ENCODE data around the gene KIAA1328.

Gene KIAA1328

DNA sequence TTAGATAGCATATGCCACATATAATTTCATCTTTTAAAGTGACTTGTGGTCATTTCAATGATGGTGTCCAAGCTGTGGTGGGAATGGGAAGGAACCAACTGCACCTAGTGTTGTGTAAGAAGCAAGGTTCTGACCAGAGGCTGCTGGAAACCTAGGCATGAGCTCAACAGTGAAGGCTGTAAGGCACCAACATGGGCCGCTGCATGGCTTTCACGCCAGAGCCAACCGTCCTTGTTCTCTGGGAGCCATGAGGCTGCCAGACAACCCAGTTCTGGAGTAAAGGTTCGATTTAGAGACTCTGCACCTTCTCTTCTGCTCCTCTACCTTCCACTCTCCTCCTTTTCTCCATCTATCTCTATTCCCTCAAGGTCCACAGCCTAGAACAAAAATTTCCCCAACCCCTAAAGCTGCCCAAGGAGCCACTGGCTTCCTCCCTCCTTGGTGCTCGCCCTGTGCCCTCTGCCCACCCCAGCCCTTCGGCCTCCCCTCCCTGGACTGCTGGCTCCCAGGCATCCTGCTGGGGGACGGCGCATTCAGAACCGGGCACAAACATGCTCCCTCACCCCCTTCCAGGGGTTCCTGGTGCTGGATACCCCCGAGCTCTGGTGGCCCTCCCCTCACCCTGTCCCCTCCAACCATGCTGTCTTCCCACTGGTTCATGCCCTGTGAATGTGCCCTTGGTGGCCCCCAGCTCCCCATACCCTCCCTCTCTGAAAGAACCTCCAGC is 431.6 kb downstream of the KIAA1328 start:
- in situ Hi-C loops (cut with MboI; ENCODE audit: low sequenced_read_pairs), result no loop called here
- H3K27me3 ChIP-seq (ENCODE audit: low read depth), result no peaks in the 10 kb centered on the region; the same call in 1 of the 2 replicates
- H3K4me3 ChIP-seq, result no peak overlapping the region
- no peak for DNase-seq (ENCODE audit: low spot score in 2 of 2)
- H3K9me3 ChIP-seq, result no peaks in the 10 kb centered on the region
- no peaks in the 10 kb centered on the region for H3K36me3 ChIP-seq (replicated peaks)
- no peaks in the 10 kb centered on the region for H3K4me1 ChIP-seq

- Histone ChIP-seq H3K27me3 (ENCODE audit: low read depth) (no peaks in the 10 kb centered on the region; the same call in 1 of the 2 replicates), H3K9me3 (no peaks in the 10 kb centered on the region), H3K4me1 (no peaks in the 10 kb centered on the region), H3K36me3 (replicated peaks) (no peaks in the 10 kb centered on the region), H3K4me3 (no peak overlapping the region)
- no peak for DNase-seq (ENCODE audit: low spot score in 2 of 2)
- in situ Hi-C loops (cut with MboI; ENCODE audit: low sequenced_read_pairs), result no loop called here
Measured at GRCh38 chr18:37261246-37261840, 432.4 kb downstream of the KIAA1328 start.

DNA sequence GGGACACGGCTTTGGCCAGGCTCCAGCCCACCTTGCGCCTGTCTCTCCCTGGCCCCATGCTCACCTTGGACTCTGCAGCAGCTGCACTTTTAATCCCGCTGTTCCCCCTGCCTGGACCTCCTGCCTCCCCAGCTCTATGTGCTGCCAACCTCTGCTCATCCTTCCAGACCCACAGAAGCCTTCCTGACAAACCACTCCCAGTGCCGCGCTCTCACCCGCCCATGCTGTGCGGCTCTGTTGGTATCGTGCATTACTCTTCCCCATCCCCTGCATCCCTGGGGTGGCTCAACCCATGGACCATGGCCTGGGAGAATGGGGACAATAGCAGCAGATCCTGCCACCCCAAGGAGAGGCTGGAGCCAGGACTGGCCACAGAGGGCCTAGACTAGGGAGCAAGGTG is 433.1 kb downstream of the KIAA1328 start:
- Histone ChIP-seq H3K4me3 (no peak overlapping the region), H3K27me3 (ENCODE audit: low read depth) (no peaks in the 10 kb centered on the region; the same call in 1 of the 2 replicates), H3K36me3 (replicated peaks) (no peaks in the 10 kb centered on the region), H3K4me1 (no peaks in the 10 kb centered on the region), H3K9me3 (no peaks in the 10 kb centered on the region)
- DNase-seq (ENCODE audit: low spot score in 2 of 2), result no peak
- in situ Hi-C loops (cut with MboI; ENCODE audit: low sequenced_read_pairs), result no loop called here

- Histone ChIP-seq H3K4me1 (no peaks in the 10 kb centered on the region), H3K9me3 (no peaks in the 10 kb centered on the region), H3K27me3 (ENCODE audit: low read depth) (no peaks in the 10 kb centered on the region), H3K4me3 (no peak overlapping the region), H3K36me3 (replicated peaks) (no peaks in the 10 kb centered on the region)
- no peak for DNase-seq (ENCODE audit: low spot score in 2 of 2)
- in situ Hi-C loops (cut with MboI; ENCODE audit: low sequenced_read_pairs), result no loop called here
Measured at GRCh38 chr18:37264956-37265355, 436.0 kb downstream of the KIAA1328 start.

DNA sequence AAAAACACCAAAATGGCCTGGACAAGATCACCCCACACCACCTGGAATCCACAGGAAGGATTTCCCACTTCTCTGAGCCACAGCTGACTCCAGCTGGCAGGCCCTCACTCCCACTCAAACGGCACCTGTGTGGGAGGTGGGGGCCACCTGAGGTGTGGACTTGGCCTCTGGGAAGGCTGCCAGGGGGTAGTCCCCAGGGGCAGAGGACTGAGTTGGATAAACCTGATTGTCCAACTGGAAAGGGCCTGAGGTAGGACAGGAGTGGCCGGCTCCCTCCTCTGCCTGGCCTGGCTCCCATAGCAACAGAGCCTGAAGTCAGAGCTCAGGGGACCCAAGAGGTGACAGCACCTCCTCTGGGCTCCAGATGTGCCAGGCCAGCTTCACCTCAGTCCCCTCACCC is 436.5 kb downstream of the KIAA1328 start:
- Histone ChIP-seq H3K9me3 (no peaks in the 10 kb centered on the region), H3K4me3 (no peak overlapping the region), H3K4me1 (no peaks in the 10 kb centered on the region), H3K36me3 (replicated peaks) (no peaks in the 10 kb centered on the region), H3K27me3 (ENCODE audit: low read depth) (no peaks in the 10 kb centered on the region)
- DNase-seq (ENCODE audit: low spot score in 2 of 2), result no peak
- in situ Hi-C loops (cut with MboI; ENCODE audit: low sequenced_read_pairs), result no loop called here

- in situ Hi-C loops (cut with MboI; ENCODE audit: low sequenced_read_pairs), result no loop called here
- no peaks in the 10 kb centered on the region for H3K9me3 ChIP-seq
Measured at GRCh38 chr18:37266290-37266689, 437.4 kb downstream of the KIAA1328 start.

GRCh38 chr18:37270038-37270665 is 441.2 kb downstream of the KIAA1328 start:
- DNase-seq (ENCODE audit: low spot score in 2 of 2), result peak; percentile 25 to 77
- in situ Hi-C loops (cut with MboI; ENCODE audit: low sequenced_read_pairs), result no loop called here
- no peaks in the 10 kb centered on the region for H3K4me1 ChIP-seq

More at GRCh38 chr18:37266290-37266689, 437.4 kb downstream of the KIAA1328 start:
- Histone ChIP-seq H3K4me3 (no peak overlapping the region), H3K27me3 (ENCODE audit: low read depth) (no peaks in the 10 kb centered on the region), H3K4me1 (no peaks in the 10 kb centered on the region), H3K36me3 (replicated peaks) (no peaks in the 10 kb centered on the region)
- DNase-seq (ENCODE audit: low spot score in 2 of 2), result peak in 1 of 2 experiments; percentile 30

DNA sequence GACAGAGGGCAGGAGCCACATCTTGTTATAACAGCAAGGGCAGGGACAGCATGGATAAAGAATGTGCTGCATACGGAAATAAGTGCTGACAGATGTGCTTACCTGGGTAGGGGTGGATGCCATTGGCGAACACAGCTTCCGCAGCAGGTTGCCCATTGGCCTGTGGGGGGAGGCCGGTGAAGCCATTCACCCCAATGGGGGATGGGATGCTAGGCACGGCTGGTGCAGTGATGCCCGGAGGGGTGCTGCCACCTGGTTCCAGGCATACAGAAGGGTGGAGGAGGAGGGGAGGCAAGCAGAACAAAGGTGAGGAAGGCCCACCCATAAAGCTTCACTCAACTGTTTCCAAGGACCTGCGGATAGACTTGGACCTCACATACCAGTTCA is 441.7 kb downstream of the KIAA1328 start:
- Histone ChIP-seq H3K9me3 (no peaks in the 10 kb centered on the region), H3K4me3 (no peak overlapping the region), H3K27me3 (ENCODE audit: low read depth) (peaks cover 5% of the 10 kb centered on the region; the same call in 1 of the 2 replicates), H3K4me1 (no peaks in the 10 kb centered on the region), H3K36me3 (replicated peaks) (no peaks in the 10 kb centered on the region)
- in situ Hi-C loops (cut with MboI; ENCODE audit: low sequenced_read_pairs), result no loop called here
- no peak for DNase-seq (ENCODE audit: low spot score in 2 of 2)

More at GRCh38 chr18:37270038-37270665, 441.2 kb downstream of the KIAA1328 start:
- Histone ChIP-seq H3K36me3 (replicated peaks) (no peaks in the 10 kb centered on the region), H3K4me3 (no peak overlapping the region), H3K27me3 (ENCODE audit: low read depth) (peaks cover 5% of the 10 kb centered on the region; the same call in 1 of the 2 replicates), H3K9me3 (no peaks in the 10 kb centered on the region)

DNA sequence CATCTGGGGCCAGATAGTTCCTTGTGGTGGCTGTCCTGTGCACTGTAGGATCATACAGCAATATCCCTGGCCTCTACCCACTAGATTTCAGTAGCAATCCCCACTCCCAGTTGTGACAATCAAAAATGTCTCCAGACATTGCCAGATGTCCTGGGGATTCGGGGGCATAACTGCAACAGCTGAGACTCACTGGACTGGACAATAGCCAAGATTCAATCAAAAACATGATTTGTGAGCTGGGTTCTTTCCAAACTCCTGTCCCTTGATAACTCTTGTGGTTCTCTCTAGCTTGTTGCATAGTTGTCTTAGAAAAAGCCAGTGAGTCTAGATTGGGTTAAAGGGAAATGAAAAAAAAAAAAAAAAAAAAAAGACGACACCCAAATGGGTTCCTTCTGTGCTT is 443.3 kb downstream of the KIAA1328 start:
- no peaks in the 10 kb centered on the region for H3K36me3 ChIP-seq (replicated peaks)
- peaks cover 5% of the 10 kb centered on the region; the same call in 1 of the 2 replicates for H3K27me3 ChIP-seq (ENCODE audit: low read depth)
- in situ Hi-C loops (cut with MboI; ENCODE audit: low sequenced_read_pairs), result no loop called here
- no peak for DNase-seq (ENCODE audit: low spot score in 2 of 2)
- no peak overlapping the region for H3K4me3 ChIP-seq
- H3K4me1 ChIP-seq, result no peaks in the 10 kb centered on the region
- no peaks in the 10 kb centered on the region for H3K9me3 ChIP-seq

GRCh38 chr18:37272841-37273240 is 443.9 kb downstream of the KIAA1328 start:
- Histone ChIP-seq H3K27me3 (ENCODE audit: low read depth) (peaks cover 5% of the 10 kb centered on the region; the same call in 1 of the 2 replicates), H3K4me3 (no peak overlapping the region), H3K36me3 (replicated peaks) (no peaks in the 10 kb centered on the region), H3K9me3 (no peaks in the 10 kb centered on the region), H3K4me1 (no peaks in the 10 kb centered on the region)
- no peak for DNase-seq (ENCODE audit: low spot score in 2 of 2)
- in situ Hi-C loops (cut with MboI; ENCODE audit: low sequenced_read_pairs), result no loop called here

DNA sequence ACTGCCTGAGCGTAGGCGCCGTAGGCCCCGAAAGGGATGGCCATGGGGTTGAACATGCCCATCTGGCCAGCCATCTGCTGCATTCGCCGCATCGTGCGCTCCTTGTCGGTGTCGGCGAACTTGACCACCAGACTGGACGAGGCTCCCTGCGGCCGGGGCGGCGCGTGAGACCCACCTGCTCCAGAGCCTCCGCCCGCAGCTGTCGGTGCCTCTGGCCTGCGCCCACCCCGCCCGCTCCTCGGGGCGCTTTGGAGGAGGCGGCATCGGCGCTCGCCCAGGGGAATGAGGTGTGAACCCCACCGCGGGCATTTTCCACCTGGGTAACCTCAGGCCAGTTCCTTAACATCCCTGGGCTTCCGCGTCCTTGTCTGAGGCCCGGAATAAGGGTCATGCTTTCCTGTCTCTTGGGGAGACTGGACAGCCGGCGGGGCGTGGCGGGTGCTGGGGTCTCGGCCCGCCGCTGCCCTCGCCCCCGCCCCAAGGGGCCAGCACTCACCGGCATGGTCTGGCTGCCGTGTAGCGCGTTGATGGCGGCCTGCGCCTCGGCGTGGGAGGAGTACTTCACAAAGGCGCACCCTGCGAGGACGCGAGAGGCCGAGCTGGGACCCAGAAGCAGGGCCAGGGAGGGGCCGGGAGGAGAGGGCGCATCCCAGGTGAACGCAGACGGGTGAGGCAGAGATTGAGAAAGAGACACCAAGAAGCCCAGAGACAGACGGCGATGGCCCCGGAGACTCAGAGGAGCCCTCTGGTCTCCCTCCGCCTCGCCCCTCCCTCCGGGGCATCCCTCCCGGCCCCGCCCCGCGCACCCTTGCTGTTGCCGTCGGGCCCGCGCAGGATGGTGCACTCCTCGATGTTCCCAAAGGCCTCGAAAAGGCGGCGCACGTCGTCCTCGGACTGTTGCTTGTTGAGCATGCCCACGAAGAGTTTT is 445.6 kb downstream of the KIAA1328 start:
- in situ Hi-C loops (cut with MboI; ENCODE audit: low sequenced_read_pairs), result no loop called here
- Histone ChIP-seq H3K9me3 (no peaks in the 10 kb centered on the region), H3K4me1 (no peaks in the 10 kb centered on the region), H3K27me3 (ENCODE audit: low read depth) (peaks cover 5% of the 10 kb centered on the region; the same call in 1 of the 2 replicates), H3K4me3 (no peak overlapping the region), H3K36me3 (replicated peaks) (no peaks in the 10 kb centered on the region)
- no peak for DNase-seq (ENCODE audit: low spot score in 2 of 2)

- no peak overlapping the region for H3K4me3 ChIP-seq
Measured at GRCh38 chr18:37275237-37275741, 446.4 kb downstream of the KIAA1328 start.

More at GRCh38 chr18:37275237-37275741, 446.4 kb downstream of the KIAA1328 start:
- H3K9me3 ChIP-seq, result no peaks in the 10 kb centered on the region
- no peaks in the 10 kb centered on the region for H3K4me1 ChIP-seq
- H3K36me3 ChIP-seq (replicated peaks), result no peaks in the 10 kb centered on the region
- DNase-seq (ENCODE audit: low spot score in 2 of 2), result no peak
- in situ Hi-C loops (cut with MboI; ENCODE audit: low sequenced_read_pairs), result no loop called here
- peaks cover 5% of the 10 kb centered on the region; the same call in 1 of the 2 replicates for H3K27me3 ChIP-seq (ENCODE audit: low read depth)

All from HAP-1 (cell line).